Right cardiac atrium (tissue), 5 donors: Measurements from ENCODE around the gene MVB12A. TPM values are rescaled to one million over a fixed set of nuclear protein-coding genes. Genes with fewer than 3 reads are reported as not detected.

Experiments used
- ATAC-seq, 2 donors: fragments of 200-7000 bp; cut with Tn5 transposase; one replicate each; pipeline versions ENCODE4 v1.8.0 to v1.9.1; 2020; ENCODE audit warnings: moderate library complexity in 2 of 2, mild to moderate bottlenecking in 1 of 2
- DNase-seq, 3 donors: peaks; one replicate each; pipeline ENCODE4 v3.0.0-alpha.2; 2020
- H3K27ac ChIP-seq: one replicate; pipeline ENCODE4 v1.5.1; 2013; ENCODE audit warnings: mild to moderate bottlenecking, low read length, control low read depth, moderate library complexity
- H3K27me3 ChIP-seq: one replicate; pipeline ENCODE4 v1.6.1; 2013; ENCODE audit not compliant: control insufficient read depth, insufficient read depth
- H3K4me1 ChIP-seq: one replicate; pipeline ENCODE4 v1.6.1; 2013; ENCODE audit warnings: low read length; ENCODE audit not compliant: control insufficient read depth, insufficient read depth
- H3K4me3 ChIP-seq: one replicate; pipeline ENCODE4 v1.5.1; 2013; ENCODE audit warnings: low read length, control low read depth
- H3K9me3 ChIP-seq: one replicate; pipeline ENCODE4 v1.6.1; 2013; ENCODE audit warnings: low read length; ENCODE audit not compliant: control insufficient read depth
- WGBS: extraction: QIAGEN DNeasy Blood & Tissue Kit; methylation state at CpG from one replicate; pipeline ENCODE4 v1.1.7; 2013; 5-methylcytosine and 5-hydroxymethylcytosine counted together
- intact Hi-C, 4 donors: fragments of 100-400 bp; cut with DNase I; formaldehyde crosslinking; loops; one replicate each; pipeline versions ENCODE4 v1.11.0 to v1.14.0; 2022 to 2023
- polyA plus RNA-seq: library from polyadenylated mRNA; stranded (reverse); fragments of 200-250 nt; gene quantifications from one replicate; pipeline ENCODE4 v1.2.3, GENCODE V29; 2013
- total RNA-seq, 4 donors: library from RNA; stranded (reverse); fragmentation: NEBNext Ultra II Directional; extraction: Animal tissue kit (Norgen Biotek cat#: 25700); gene quantifications; one replicate each; pipeline ENCODE4 v1.2.1, GENCODE V29; 2021
- donor health status: healthy with polysubstance abuse.
- donor health status: DM: no; HTN: yes; CAD: no.
- donor health status: DM: no; HTN: no; CAD: no.
- donor health status: DM: no; HTN: yes; CAD: no; lungs with severe emphysema.
- donor health status: DM: yes; HTN: yes; CAD: no.

Gene MVB12A
- total and polyA plus RNA-seq, 5 donors = 20.6 to 30.5 (median 24.7) TPM

DNA sequence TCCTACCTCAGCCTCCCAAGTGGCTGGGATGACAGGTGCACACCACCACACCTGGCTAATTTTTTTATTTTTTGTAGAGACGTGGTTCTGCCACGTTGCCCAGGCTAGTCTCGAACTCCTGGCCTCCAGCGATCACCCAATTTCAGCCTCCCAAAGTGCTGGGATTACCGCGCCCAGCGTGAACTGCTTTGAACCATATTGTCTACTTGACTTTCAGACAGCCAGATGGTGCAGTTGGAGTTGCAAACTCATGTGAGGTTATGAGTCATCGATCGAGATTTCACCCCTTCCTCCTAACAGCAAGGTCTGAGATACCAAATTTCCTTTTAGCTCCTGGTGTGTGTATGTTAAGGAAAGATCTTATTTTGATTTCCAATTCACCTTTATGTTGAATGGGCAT is 53.2 kb downstream of the MVB12A start:
- Histone ChIP-seq H3K27me3 (no peaks in the 10 kb centered on the region), H3K9me3 (no peaks in the 10 kb centered on the region), H3K4me3 (no peak overlapping the region), H3K27ac (no peak overlapping the region), H3K4me1 (peaks cover 12% of the 10 kb centered on the region)
- intact Hi-C loops = no loop called here
- ATAC-seq (no peak), DNase-seq (no peak)
- 79% methylated on average over 9 of the region's 9 CpGs for WGBS

Other genes starting within 250 kb of the MVB12A start
- 10 to 100 TPM; 19.6 to 29.1 (median 27.7) TPM for gene USE1, start 204.7 kb upstream of the MVB12A start, total RNA-seq
- gene USE1, start 204.7 kb upstream of the MVB12A start, polyA plus RNA-seq = 49.7 TPM
- gene OCEL1, start 193.8 kb upstream of the MVB12A start, total RNA-seq = 10 to 100 TPM; 16.5 to 27.8 (median 22.6) TPM
- gene OCEL1, start 193.8 kb upstream of the MVB12A start, polyA plus RNA-seq = 37.5 TPM
- gene NR2F6, start 174.1 kb upstream of the MVB12A start, total RNA-seq = 10 to 100 TPM; 38.6 to 57.5 (median 45.7) TPM
- 28.6 TPM for gene NR2F6, start 174.1 kb upstream of the MVB12A start, polyA plus RNA-seq
- 1 to 10 TPM; 2.7 to 5.6 (median 3.5) TPM for gene USHBP1, start 155.3 kb upstream of the MVB12A start, total RNA-seq
- gene USHBP1, start 155.3 kb upstream of the MVB12A start, polyA plus RNA-seq = 10.1 TPM
- gene BABAM1, start 152.6 kb upstream of the MVB12A start, total RNA-seq = 10 to 100 TPM; 70.0 to 80.6 (median 75.4) TPM
- gene BABAM1, start 152.6 kb upstream of the MVB12A start, polyA plus RNA-seq = 80.7 TPM
- gene ANKLE1, start 138.1 kb upstream of the MVB12A start, total RNA-seq = under 1 TPM; 0.11 to 0.53 (median 0.21) TPM
- 0.18 TPM for gene ANKLE1, start 138.1 kb upstream of the MVB12A start, polyA plus RNA-seq
- gene ABHD8, start 116.6 kb upstream of the MVB12A start, total RNA-seq = 10 to 100 TPM; 12.7 to 17.0 (median 14.3) TPM
- 15.8 TPM for gene ABHD8, start 116.6 kb upstream of the MVB12A start, polyA plus RNA-seq
- 100 to 1,000 TPM; 131 to 180 (median 164) TPM for gene MRPL34, start 114.2 kb upstream of the MVB12A start, total RNA-seq
- gene MRPL34, start 114.2 kb upstream of the MVB12A start, polyA plus RNA-seq = 321 TPM
- 10 to 100 TPM; 29.7 to 33.6 (median 30.8) TPM for gene DDA1, start 110.5 kb upstream of the MVB12A start, total RNA-seq
- gene DDA1, start 110.5 kb upstream of the MVB12A start, polyA plus RNA-seq = 92.5 TPM
- gene ANO8, start 85.2 kb upstream of the MVB12A start, total RNA-seq = 10 to 100 TPM in 1 of 4 donors, 1 to 10 TPM in 3; 7.1 to 10.9 (median 8.7) TPM
- 7.8 TPM for gene ANO8, start 85.2 kb upstream of the MVB12A start, polyA plus RNA-seq
- 10 to 100 TPM in 2 of 4 donors, 1 to 10 TPM in 2; 7.9 to 11.3 (median 10.3) TPM for gene GTPBP3, start 82.5 kb upstream of the MVB12A start, total RNA-seq
- gene GTPBP3, start 82.5 kb upstream of the MVB12A start, polyA plus RNA-seq = 8.4 TPM
- gene PLVAP, start 42.7 kb upstream of the MVB12A start, total RNA-seq = 100 to 1,000 TPM; 105 to 113 (median 108) TPM
- 81.7 TPM for gene PLVAP, start 42.7 kb upstream of the MVB12A start, polyA plus RNA-seq
- gene CCDC194, start 25.9 kb upstream of the MVB12A start, total RNA-seq = under 1 TPM in 1 of 4 donors, not detected in 3; 0.43 TPM
- not detected for gene CCDC194, start 25.9 kb upstream of the MVB12A start, polyA plus RNA-seq
- 10 to 100 TPM; 32.3 to 56.3 (median 39.6) TPM for gene BST2, start 14.4 kb upstream of the MVB12A start, total RNA-seq
- gene BST2, start 14.4 kb upstream of the MVB12A start, polyA plus RNA-seq = 45.1 TPM
- under 1 TPM in 3 of 4 donors, not detected in 1; 0.22 to 0.42 (median 0.34) TPM for gene TMEM221, start 28.6 kb downstream of the MVB12A start, total RNA-seq
- 0.43 TPM for gene TMEM221, start 28.6 kb downstream of the MVB12A start, polyA plus RNA-seq
- gene NXNL1, start 40.9 kb downstream of the MVB12A start, total RNA-seq = under 1 TPM in 2 of 4 donors, not detected in 2; 0.29 to 0.45 TPM
- gene NXNL1, start 40.9 kb downstream of the MVB12A start, polyA plus RNA-seq = 0.63 TPM
- gene SLC27A1, start 50.5 kb downstream of the MVB12A start, total RNA-seq = 10 to 100 TPM; 28.2 to 63.6 (median 42.9) TPM
- 36.8 TPM for gene SLC27A1, start 50.5 kb downstream of the MVB12A start, polyA plus RNA-seq
- gene PGLS, start 91.6 kb downstream of the MVB12A start, total RNA-seq = 10 to 100 TPM; 28.1 to 32.3 (median 30.1) TPM
- 33.4 TPM for gene PGLS, start 91.6 kb downstream of the MVB12A start, polyA plus RNA-seq
- gene COLGALT1, start 135.6 kb downstream of the MVB12A start, total RNA-seq = 10 to 100 TPM; 25.1 to 36.3 (median 35.1) TPM
- 19.0 TPM for gene COLGALT1, start 135.6 kb downstream of the MVB12A start, polyA plus RNA-seq